OCI-LY1 (cell line): ENCODE data around the gene CFAP53.

Source experiments
- H2AFZ ChIP-seq: fragments of 200-600 bp; sonication (generic), shearing (Covaris generic); 2 replicates; pipeline ENCODE4 v1.6.0; 2014; ENCODE audit warnings: antibody characterized with exemption, mild to moderate bottlenecking, low read length
- H3F3A ChIP-seq: fragments of 200-600 bp; sonication (generic), shearing (Covaris generic); 2 replicates; pipeline ENCODE4 v1.6.0; 2014; ENCODE audit warnings: mild to moderate bottlenecking, antibody characterized with exemption, low read length, moderate library complexity; ENCODE audit not compliant: insufficient read depth
- H3K27ac ChIP-seq: fragments of 200-600 bp; sonication (generic); 2 replicates; pipeline ENCODE4 v1.5.1; 2014; ENCODE audit warnings: low read length, mixed run types, mild to moderate bottlenecking, low read depth; ENCODE audit not compliant: poor library complexity, severe bottlenecking
- H3K27me3 ChIP-seq: fragments of 200-600 bp; sonication (generic); 2 replicates; pipeline ENCODE4 v1.6.0; 2014; ENCODE audit warnings: antibody characterized with exemption, mild to moderate bottlenecking, low read length, moderate library complexity; ENCODE audit not compliant: insufficient read depth
- H3K36me3 ChIP-seq: fragments of 200-600 bp; sonication (generic); 2 replicates; pipeline ENCODE4 v1.6.1; 2014; ENCODE audit warnings: mild to moderate bottlenecking, antibody characterized with exemption, low read length, moderate library complexity, mixed read lengths; ENCODE audit not compliant: insufficient read depth
- H3K4me1 ChIP-seq: fragments of 200-600 bp; sonication (generic); 2 replicates; pipeline ENCODE4 v1.5.1; 2014; ENCODE audit warnings: mild to moderate bottlenecking, low read length, moderate library complexity; ENCODE audit not compliant: insufficient read depth, severe bottlenecking
- H3K4me2 ChIP-seq: fragments of 200-600 bp; sonication (generic), shearing (Covaris generic); 2 replicates; pipeline ENCODE4 v1.6.1; 2014; ENCODE audit warnings: low read length
- H3K4me3 ChIP-seq: fragments of 200-600 bp; sonication (generic); 2 replicates; pipeline ENCODE4 v1.5.1; 2014; ENCODE audit warnings: low read length, low read depth, mild to moderate bottlenecking, mixed read lengths; ENCODE audit not compliant: poor library complexity, severe bottlenecking
- H3K79me2 ChIP-seq: fragments of 200-600 bp; shearing (Covaris generic); 2 replicates; pipeline ENCODE4 v1.6.1; 2016; ENCODE audit warnings: mixed run types, low read length, mixed read lengths; ENCODE audit not compliant: insufficient read depth
- H3K9ac ChIP-seq: fragments of 200-600 bp; sonication (generic), shearing (Covaris generic); 2 replicates; pipeline ENCODE4 v1.6.1; 2014; ENCODE audit warnings: mild to moderate bottlenecking, low read length, mixed read lengths
- H3K9me2 ChIP-seq: fragments of 200-600 bp; sonication (generic), shearing (Covaris generic); 2 replicates; pipeline ENCODE4 v1.6.1; 2014; ENCODE audit warnings: low read depth, mild to moderate bottlenecking, low read length, mixed read lengths
- H3K9me3 ChIP-seq: fragments of 200-600 bp; shearing (Covaris generic); 2 replicates; pipeline ENCODE4 v1.6.1; 2014; ENCODE audit warnings: low read length, mixed read lengths
- H4K20me1 ChIP-seq: fragments of 200-600 bp; sonication (generic), shearing (Covaris generic); 2 replicates; pipeline ENCODE4 v1.6.0; 2016; ENCODE audit warnings: mild to moderate bottlenecking, low read length; ENCODE audit not compliant: insufficient read depth
- CTCF ChIP-seq: fragments of 200-600 bp; sonication (generic), shearing (Covaris generic); IDR thresholded peaks from 2 replicates; pipeline ENCODE4 v1.5.1; 2017; ENCODE audit warnings: mild to moderate bottlenecking, antibody characterized with exemption, low read length, moderate library complexity, mixed read lengths
- EZH2 ChIP-seq: fragments of 200-600 bp; sonication (generic), shearing (Covaris generic); IDR thresholded peaks from 2 replicates; pipeline ENCODE4 v1.8.0; 2017; ENCODE audit warnings: borderline replicate concordance, mixed run types, mild to moderate bottlenecking, antibody characterized with exemption, low read length, moderate library complexity, mixed read lengths

CFAP53 gene

GRCh38 chr18:50268022-50268747 lies 1.9 kb upstream of the CFAP53 start:
- no peak overlapping the region for H2AFZ ChIP-seq
- H3K9me2 ChIP-seq: no peaks in the 10 kb centered on the region
- peaks cover 12% of the 10 kb centered on the region for H3K4me1 ChIP-seq
- H3K27me3 ChIP-seq: no peaks in the 10 kb centered on the region
- no peak overlapping the region for H3K9ac ChIP-seq
- H3K27ac ChIP-seq: no peak overlapping the region
- no peaks in the 10 kb centered on the region for H3K9me3 ChIP-seq
- no peak overlapping the region for H3K4me2 ChIP-seq
- no peaks in the 10 kb centered on the region for H3K79me2 ChIP-seq
- no peak overlapping the region for H3K4me3 ChIP-seq
- peaks cover 54% of the 10 kb centered on the region for H3K36me3 ChIP-seq
- TF ChIP-seq EZH2 (no peak), CTCF (peak; percentile 36; the same call in 1 of the 2 replicates)
- H3F3A ChIP-seq: no peaks in the 10 kb centered on the region
- no peaks in the 10 kb centered on the region for H4K20me1 ChIP-seq

- H3F3A ChIP-seq: no peaks in the 10 kb centered on the region
- H2AFZ ChIP-seq: no peak overlapping the region
- H4K20me1 ChIP-seq: no peaks in the 10 kb centered on the region
- no peak overlapping the region for H3K4me3 ChIP-seq
- peaks cover 2% of the 10 kb centered on the region; the same call in 1 of the 2 replicates for H3K36me3 ChIP-seq
- H3K4me1 ChIP-seq: peaks cover 12% of the 10 kb centered on the region
- H3K4me2 ChIP-seq: no peak overlapping the region
- no peak overlapping the region for H3K27ac ChIP-seq
- H3K9ac ChIP-seq: no peak overlapping the region
- H3K9me2 ChIP-seq: no peaks in the 10 kb centered on the region
- H3K27me3 ChIP-seq: no peaks in the 10 kb centered on the region
- no peaks in the 10 kb centered on the region for H3K9me3 ChIP-seq
- no peak for TF ChIP-seq CTCF
- no peak for TF ChIP-seq EZH2
- H3K79me2 ChIP-seq: no peaks in the 10 kb centered on the region
These were observed 3.3 kb downstream of the CFAP53 start for GRCh38 chr18:50262977-50263376.

- Histone ChIP-seq H3K9me3 (no peaks in the 10 kb centered on the region), H3K9ac (no peak overlapping the region), H3F3A (no peaks in the 10 kb centered on the region), H3K4me3 (no peak overlapping the region), H3K27ac (no peak overlapping the region), H4K20me1 (no peaks in the 10 kb centered on the region), H3K4me2 (no peak overlapping the region), H3K79me2 (no peaks in the 10 kb centered on the region), H2AFZ (no peak overlapping the region), H3K4me1 (no peaks in the 10 kb centered on the region), H3K27me3 (no peaks in the 10 kb centered on the region), H3K36me3 (no peaks in the 10 kb centered on the region), H3K9me2 (no peaks in the 10 kb centered on the region)
- TF ChIP-seq EZH2: no peak
- TF ChIP-seq CTCF: no peak
These were observed 15.4 kb downstream of the CFAP53 start for GRCh38 chr18:50250935-50251334.
